Gastrocnemius medialis (tissue), 4 donors: Measurements from ENCODE around the gene SLC37A3.

Source experiments
- POLR2A ChIP-seq, 2 donors: fragments of 450-650 bp; IDR thresholded peaks; one replicate each; pipeline ENCODE4 v1.6.1; 2017; ENCODE audit warnings: antibody characterized with exemption in 2 of 2, mild to moderate bottlenecking in 2 of 2, moderate library complexity in 2 of 2
- TF ChIP-seq, protein P1 (sequence below), 5 experiments: fragments of 450-650 bp in 3 of 5; fragments of 200-600 bp in 2 of 5; sonication (generic) in 2 of 5; IDR thresholded peaks in 4 of 5; conservative IDR thresholded peaks in 1 of 5; 1 replicate in 4 of 5; 2 replicates in 1 of 5; pipeline ENCODE4 v1.5.1; 2016 to 2019; ENCODE audit warnings: antibody characterized with exemption in 5 of 5, mild to moderate bottlenecking in 3 of 5, moderate library complexity in 3 of 5

DNA sequence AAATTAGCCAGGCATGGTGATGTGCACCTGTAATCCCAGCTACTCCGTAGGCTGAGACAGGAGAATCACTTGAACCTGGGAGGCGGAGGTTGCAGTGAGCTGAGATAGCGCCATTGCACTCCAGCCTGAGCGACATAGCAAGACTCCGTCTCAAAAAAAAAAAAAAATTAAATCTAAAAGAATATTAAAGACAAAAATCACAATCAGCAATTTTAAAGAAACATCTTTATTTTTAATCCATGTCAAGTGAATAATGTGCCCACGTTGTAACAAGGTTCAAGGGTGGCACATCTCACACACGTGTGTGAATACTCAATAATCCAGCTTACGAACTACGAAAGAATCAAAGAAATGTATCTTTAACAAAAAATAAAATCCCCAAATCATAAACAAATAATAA is 23.0 kb downstream of the SLC37A3 start:
- TF ChIP-seq, protein P1, sequence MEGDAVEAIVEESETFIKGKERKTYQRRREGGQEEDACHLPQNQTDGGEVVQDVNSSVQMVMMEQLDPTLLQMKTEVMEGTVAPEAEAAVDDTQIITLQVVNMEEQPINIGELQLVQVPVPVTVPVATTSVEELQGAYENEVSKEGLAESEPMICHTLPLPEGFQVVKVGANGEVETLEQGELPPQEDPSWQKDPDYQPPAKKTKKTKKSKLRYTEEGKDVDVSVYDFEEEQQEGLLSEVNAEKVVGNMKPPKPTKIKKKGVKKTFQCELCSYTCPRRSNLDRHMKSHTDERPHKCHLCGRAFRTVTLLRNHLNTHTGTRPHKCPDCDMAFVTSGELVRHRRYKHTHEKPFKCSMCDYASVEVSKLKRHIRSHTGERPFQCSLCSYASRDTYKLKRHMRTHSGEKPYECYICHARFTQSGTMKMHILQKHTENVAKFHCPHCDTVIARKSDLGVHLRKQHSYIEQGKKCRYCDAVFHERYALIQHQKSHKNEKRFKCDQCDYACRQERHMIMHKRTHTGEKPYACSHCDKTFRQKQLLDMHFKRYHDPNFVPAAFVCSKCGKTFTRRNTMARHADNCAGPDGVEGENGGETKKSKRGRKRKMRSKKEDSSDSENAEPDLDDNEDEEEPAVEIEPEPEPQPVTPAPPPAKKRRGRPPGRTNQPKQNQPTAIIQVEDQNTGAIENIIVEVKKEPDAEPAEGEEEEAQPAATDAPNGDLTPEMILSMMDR (IDR thresholded peaks at IDR 0.05 in 4 of 5, conservative IDR thresholded peaks at IDR 0.05 in 1 of 5), result no peak
- TF ChIP-seq POLR2A (IDR thresholded peaks at IDR 0.05), result no peak
